AG08396 (cell line): ENCODE results near the gene SRGAP1.

Source experiments
- DNase-seq: peaks from one replicate; pipeline ENCODE4 v3.0.0; 2012; ENCODE audit warnings: low spot score, mixed read lengths

SRGAP1 gene

DNA sequence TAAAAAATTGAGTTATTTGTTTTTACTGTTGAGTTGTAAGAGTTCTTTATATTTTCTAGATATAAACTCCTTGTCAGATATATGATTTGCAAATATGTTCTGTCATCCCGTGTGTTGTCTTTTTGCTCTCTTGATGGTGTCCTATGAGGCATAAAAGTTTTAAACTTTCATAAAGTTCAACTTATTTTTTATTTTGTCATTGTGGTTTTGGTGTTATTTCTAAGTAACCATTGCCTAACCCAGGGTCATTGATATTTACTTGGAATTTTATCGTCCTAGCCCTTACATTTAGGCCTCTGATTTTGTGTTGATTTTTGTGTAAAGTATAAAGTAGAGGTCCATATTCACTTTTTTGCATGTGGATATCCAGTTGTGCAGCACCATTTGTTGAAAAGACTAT, 63.1 kb downstream of the SRGAP1 start:
- DNase-seq = no peak

GRCh38 chr12:63909746-63910145, 65.2 kb downstream of the SRGAP1 start:
- no peak for DNase-seq

DNA sequence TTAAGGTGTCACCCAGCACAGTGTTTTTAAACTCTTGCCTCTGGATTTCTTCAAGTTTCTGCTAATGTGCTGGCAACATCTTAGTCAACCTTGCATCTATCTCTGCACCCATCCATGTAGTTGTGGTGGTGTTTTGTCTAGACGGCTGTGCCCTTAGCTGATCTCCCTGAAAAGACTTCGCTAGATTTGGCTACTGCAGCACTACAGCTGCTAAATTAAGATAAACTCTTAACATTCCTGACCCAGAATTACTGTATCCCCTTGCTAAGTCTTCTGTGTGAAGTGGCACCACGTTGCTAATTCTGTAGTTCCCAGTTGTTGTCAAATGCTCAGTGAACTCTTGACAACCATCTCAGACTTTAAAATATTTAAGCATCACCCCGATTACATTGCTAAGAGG, 66.8 kb downstream of the SRGAP1 start:
- DNase-seq = no peak

DNA sequence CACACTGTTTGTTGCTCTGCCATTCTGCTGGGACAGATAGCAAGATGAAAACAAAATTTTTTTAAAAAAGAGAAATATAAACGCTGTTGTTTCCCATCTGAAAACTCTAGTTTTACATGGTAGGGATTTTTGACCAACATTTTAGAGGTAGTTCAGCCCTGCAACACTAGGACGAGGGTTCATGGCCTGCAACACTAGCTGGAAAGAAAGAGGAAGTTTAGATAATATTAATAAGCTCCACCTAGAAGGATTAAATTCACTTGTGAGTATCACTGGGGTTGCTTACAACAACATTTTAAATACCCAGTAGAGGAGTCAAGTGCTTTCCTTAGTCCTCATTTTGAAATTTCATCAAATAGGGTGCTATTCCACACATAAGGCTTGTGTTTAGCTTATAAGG, 68.2 kb downstream of the SRGAP1 start:
- DNase-seq = no peak

DNA sequence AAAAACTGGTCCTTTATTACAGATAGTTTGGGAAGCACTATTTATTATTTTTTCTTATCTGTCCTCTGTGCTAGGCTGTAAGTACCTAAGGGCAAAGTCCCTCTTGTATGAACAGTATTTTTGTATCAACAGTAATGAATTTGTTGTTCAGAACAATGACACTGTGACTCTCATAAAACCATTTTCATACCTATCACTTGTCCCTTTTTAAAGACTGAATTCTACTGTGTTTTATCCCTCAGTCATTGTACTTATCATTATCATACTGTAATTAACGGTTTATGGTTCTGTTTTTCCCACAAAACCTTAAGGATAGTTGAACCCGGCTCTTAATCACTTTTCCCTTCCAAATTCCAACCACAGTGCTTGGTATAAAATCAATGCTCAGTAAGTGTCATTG, 69.4 kb downstream of the SRGAP1 start:
- DNase-seq = no peak

- DNase-seq = peak; percentile 29
These were observed 70.8 kb downstream of the SRGAP1 start for GRCh38 chr12:63915105-63915800.

DNA sequence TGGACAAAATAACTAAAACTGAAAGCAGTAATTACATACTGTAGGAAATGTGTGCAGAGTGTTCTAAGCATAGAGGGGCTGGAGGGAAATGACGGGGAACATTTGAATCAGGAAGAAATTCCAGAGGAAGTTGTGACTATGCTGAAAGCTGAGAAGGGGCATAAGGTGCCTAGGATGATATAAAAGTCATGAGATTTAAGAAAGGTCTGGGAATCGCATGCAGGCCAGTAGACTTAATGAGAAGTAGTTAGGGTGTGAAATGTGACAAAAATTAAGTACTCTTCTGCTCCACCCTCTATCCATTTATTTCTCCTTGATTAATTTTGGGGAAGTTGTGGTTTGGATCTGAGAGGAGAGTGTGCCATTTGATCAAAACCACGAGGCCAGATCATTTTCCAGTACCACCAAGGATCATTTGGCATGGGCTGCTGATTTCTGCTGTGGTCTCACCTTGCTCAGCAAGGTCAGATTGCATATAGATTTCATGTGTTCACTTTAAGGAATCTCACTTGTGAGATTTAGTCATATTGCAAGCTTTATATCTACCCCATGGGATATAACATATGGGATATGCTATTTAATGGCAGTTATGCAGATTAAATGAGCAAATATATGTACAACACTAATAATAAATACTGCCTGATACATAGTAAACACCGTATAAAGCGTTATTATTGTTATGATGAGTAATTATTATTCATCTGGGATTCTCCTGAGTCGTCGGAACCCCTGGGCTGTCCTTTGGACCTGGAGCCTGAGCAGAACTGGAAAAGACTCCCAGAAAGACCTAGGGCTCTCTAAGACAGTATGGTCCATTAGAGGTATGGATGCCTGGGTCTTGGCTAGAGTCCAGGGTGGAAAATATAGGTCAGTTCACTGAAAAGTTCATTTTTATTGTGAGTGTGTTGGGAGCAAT, 72.3 kb downstream of the SRGAP1 start:
- DNase-seq = no peak

- DNase-seq = no peak
These were observed 73.0 kb downstream of the SRGAP1 start for GRCh38 chr12:63917477-63917862.

- DNase-seq = peak; percentile 53
These were observed 73.6 kb downstream of the SRGAP1 start for GRCh38 chr12:63917864-63918799.

DNA sequence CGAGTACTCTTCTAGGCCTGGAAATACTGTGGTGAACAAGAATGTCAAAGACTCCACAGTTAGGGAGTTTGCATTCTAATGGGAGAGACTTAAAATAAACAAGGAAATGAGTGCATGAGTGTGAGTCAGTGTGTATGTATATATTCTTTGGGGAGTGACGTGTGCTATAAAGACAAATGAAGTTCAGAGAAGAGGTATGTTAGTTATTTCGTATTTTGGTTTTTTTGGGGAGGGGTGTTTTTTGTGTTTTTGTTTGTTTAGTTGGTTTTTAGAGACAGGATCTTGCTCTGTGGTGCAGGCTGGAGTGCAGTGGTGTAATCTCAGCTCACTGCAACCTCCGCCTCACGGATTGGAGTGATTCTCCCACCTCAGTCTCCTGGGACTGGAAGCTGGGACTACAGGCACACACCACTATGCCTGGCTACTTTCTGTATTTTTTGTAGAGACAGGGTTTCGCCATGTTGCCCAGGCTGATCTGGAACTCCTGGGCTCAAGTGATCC, 74.3 kb downstream of the SRGAP1 start:
- DNase-seq = peak; percentile 27

DNA sequence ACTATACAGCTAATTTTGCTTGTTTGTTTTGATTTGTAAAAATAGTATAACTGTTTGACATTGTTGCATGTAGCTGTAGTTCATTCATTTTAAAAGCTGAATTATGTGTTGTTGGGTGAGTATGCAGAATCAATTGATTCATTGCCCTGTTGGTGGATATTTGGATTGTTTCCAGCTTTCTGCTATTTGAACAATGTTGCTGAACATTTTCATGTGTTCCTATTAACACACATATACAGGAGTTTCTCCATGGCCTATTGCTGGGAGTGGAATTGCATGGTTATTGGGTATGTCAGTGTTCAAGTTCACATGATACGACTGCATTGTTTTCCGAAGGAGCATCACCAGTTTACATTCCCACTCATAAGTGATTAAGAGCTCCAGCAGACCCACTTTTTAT, 75.3 kb downstream of the SRGAP1 start:
- no peak for DNase-seq

GRCh38 chr12:63921157-63921556, 76.7 kb downstream of the SRGAP1 start:
- no peak for DNase-seq

GRCh38 chr12:63922474-63922873, 78.0 kb downstream of the SRGAP1 start:
- DNase-seq = peak; percentile 17

GRCh38 chr12:63924781-63925180, 80.3 kb downstream of the SRGAP1 start:
- DNase-seq = no peak

DNA sequence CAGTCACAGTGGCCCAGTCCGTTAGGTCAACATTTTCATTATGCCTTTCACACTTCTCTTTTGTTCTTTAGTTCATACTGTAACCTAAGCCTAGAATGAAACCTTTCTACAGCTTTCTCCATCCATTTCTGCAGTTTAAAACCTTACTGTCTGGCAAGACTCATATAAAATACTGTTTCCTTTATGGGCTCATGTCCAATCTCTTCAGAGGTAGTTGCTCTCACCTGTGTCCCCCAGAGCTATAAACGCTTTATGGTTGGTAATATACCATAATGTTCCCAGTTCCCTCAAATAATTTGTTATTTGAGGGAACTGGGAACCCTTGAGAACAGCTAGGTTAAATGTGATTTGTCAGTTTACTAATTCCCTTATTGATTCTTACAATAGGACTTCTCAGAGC, 83.0 kb downstream of the SRGAP1 start:
- DNase-seq = no peak

GRCh38 chr12:63928305-63928704, 83.8 kb downstream of the SRGAP1 start:
- no peak for DNase-seq

- no peak for DNase-seq
These were observed 84.9 kb downstream of the SRGAP1 start for GRCh38 chr12:63929426-63929825.

DNA sequence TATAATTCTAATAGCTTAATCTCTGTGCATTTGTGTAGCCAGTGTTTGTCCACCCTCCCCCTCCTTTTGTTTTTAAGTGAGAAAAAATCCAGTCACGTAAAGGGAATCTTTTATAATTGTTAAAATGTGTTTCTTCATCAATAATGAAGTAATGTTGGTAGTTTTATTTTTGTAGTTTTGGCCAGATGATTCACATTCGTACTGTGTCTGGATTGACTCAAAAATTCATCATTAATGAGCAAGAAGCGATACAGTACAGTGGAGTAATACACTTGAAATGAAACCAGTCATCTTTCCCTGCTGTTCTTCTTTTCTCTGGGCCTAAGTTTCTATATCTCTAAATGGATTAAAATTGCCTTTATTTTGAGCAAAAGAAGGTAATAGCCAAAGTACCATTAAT, 86.5 kb downstream of the SRGAP1 start:
- peak; percentile 16 for DNase-seq

GRCh38 chr12:63931703-63932102, 87.2 kb downstream of the SRGAP1 start:
- DNase-seq = no peak

DNA sequence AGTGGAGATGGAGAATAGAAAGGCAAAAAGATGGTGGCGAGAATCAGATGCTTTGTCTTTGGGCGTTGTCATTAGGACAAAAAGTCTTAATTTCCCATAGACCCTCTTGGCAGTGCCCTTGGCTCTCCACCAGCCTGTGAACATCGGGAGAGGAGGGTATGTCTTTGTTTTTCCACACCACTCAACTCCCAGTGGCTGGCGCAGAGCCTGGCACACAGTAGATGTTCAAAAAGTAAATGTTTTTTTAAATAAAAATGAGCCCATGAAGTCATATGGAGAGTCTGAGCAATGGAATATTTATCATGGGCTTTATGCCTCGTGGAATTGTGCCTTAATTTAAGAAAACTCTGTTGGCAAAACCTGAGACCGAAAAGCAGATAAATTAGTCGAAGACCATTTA, 90.4 kb downstream of the SRGAP1 start:
- no peak for DNase-seq

GRCh38 chr12:63935361-63935760, 90.9 kb downstream of the SRGAP1 start:
- DNase-seq = no peak
